ENCODE data around the gene MAP4K2. TPM values are rescaled to one million over a fixed set of nuclear protein-coding genes. Genes with fewer than 3 reads are reported as not detected.

Gene MAP4K2
- total RNA-seq, 4 donors from 2014 or later = 5.9 to 14.3 (median 9.1) TPM

DNA sequence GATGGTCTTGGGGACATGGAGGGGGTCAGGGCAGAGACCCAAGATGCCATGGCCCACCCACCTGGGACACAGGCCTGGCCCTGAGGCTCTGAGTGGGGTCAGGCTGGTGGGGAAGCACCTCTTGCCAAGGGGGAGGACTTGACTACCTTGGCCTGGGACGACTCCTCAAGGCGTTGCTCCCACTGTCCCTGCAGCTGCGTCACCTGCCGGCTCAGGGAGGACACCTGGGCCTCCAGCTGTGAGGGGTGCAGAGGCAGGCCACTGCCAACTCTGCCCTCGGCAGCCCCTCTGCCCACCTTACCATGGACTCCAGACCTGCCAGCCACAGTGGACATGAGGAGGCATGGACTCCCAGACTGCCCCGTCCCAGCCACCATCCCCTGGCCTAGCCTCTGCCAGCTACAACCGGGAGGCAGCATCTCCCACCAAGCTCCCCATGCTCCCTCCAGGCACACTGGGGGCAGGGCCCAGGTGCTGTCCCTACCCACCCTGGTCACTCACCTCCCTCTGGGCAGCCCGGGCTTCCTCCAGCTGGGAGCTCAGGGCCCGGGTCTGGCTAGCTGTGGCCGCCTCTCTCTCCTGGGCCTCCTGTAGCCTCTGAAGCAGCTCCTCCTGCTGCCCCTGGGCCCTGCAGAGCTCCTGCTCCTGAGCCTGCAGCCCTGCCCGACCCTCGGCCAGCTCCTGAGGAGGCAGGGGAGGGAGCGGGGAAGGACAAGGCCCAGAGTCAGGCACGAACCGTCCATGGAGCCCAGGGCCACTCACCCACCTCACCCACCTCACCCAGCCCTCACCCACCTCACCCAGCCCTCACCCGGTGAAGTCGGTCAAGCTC lies 32.8 kb upstream of the MAP4K2 start:
- TF ChIP-seq CTCF (IDR thresholded peaks at IDR 0.05; ENCODE audit: low read depth) = no peak

DNA sequence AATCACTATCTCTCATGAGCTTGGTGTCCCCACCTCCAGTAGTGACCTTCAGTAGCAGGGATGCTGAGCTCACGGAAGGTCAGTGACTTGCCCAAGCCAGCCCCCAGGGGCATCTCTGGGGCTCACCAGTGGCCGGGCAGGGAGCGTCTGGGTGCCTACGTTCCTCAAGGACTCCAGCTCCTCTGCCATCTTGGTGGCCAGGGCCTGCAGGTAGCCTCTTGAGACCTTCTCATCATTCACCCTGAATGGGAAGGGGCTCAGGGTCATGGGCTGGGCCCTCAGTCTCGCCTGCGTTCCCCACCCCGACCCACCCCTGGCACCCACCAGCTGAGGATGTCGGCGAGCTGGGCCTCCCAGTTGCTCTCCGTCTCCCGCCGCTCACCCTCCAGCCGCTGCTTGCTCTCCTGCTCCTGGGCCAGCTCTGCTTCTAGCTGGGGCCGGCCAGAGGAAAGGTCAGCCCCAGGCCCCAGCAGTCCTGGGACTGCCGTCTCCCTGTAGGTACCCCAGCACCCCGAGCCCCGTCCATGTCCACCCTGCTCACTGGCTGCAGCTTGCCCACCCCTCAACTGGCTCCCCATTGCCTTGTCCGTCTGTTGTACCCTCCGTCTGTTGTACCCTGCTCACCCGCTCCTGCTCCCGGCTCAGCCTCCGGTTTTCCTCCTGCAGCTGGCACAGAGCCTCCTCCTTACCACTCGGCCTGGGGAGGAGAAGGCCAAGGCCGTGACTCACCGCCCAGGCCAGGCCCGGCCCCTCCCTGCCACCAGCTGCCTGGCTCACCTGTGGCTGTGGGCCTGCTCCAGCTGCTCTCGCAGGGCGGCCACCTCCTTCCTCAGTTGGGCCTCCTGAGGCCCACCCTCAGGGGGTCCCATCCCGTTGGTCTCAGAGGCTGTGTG lies 32.0 kb upstream of the MAP4K2 start:
- TF ChIP-seq CTCF (IDR thresholded peaks at IDR 0.05; ENCODE audit: low read depth) = no peak

DNA sequence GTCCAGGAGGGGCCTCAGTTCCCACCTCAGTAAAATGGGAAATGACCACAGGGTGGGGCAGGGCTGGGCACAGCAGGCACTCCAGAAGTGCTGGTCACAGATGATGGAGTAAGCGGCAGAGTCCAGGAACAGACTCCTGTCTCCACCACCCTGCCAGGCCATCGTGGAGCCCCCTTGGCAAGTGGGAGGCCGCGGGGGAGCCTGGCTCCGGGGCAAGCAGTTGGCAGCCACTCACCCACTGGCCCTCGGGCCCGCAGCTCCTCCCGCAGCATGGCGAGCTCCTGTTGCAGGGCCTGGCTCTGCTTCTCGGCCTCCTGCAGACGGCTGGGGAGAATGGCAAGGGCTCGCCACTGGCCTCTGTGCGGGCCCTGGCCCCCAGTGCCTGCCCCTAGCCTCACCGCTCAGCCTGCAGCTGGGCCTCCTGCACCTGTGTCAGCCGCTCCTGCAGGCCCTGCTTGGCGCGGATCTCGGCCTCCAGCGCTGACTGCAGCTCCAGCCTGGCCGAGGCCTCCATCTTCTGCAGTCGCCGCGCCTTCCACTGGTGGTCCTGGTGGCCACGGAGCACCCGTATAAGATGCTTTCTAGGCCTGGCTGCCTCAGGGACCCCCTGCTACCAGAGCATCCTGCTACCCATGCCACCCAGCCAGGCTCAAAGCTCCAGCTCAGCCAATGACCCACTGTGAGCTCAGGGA lies 31.2 kb upstream of the MAP4K2 start:
- TF ChIP-seq CTCF (IDR thresholded peaks at IDR 0.05; ENCODE audit: low read depth) = no peak

DNA sequence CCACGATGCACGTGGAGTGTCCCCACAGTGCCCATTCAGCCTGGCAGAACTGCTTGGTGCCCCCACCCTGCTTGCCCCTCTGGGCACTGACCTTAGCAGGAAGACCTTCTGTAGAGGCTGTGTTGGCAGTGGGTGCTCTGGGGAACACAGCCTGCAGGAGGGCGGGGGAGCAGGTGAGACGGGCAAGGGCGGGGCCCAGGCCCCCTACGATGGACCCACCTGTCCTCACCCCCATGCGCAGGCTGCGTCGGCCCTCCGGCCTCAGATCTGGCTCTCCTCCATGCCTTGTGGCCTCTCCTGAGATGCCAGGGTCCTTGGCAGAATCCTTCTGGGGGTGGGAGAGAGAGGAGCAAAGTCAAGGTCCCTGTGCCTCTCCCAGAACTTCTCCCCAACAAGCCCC lies 30.5 kb upstream of the MAP4K2 start:
- TF ChIP-seq CTCF (IDR thresholded peaks at IDR 0.05; ENCODE audit: low read depth) = no peak

DNA sequence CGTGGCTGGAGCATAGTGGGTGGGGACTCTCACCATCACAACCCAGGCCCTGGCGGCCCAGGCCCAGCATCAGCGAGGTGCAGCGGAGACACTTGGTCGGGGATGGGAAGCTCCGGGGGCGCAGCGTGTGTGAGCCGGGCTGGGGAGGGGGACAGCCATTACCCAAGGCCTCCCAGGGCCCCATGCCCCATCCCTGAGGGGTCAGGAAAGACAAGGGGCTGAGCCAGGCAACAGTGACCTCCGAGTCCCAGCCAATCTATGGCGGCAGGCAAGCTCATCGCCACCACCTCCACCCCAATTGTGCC lies 30.1 kb upstream of the MAP4K2 start:
- no peak for TF ChIP-seq CTCF (IDR thresholded peaks at IDR 0.05; ENCODE audit: low read depth)

DNA sequence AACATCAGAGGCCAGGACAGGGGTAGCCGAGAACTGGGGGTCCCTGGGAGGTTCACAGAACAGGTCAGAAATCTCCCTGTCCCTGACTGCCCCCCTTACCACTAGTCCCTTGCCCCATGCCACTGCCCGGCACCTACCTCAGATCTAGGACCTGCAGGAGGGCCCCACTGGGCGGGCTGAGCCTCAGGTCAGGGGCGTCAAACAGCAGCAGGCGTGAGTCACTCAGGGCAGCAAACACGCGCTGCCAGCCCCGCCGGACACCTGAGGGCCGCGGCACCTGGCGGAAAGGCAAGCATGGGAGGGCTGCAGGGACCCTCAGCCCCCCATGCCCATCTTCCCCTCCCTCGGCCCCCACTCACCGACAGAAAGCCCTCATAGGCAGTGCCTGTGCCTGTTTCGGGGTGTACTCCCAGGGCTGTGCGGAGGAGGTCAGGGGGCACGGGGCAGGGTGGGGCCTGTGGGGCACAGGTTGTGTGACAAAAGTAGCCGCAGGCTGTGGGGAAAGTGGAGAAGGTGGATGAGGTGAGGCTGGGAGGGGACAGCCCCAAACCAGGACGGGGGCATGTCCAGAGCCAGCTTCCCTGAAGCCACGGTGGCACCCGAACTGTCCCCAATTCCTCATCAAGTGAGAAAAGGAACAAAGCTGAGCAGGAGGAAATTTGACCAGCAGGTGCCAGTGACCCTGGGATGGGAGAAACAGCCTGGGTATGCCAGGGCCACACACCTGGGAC lies 29.6 kb upstream of the MAP4K2 start:
- no peak for TF ChIP-seq CTCF (IDR thresholded peaks at IDR 0.05; ENCODE audit: low read depth)

Measured in subcutaneous adipose tissue (tissue), 4 donors.